ENCODE results near the gene EME2.

The EME2 gene

DNA sequence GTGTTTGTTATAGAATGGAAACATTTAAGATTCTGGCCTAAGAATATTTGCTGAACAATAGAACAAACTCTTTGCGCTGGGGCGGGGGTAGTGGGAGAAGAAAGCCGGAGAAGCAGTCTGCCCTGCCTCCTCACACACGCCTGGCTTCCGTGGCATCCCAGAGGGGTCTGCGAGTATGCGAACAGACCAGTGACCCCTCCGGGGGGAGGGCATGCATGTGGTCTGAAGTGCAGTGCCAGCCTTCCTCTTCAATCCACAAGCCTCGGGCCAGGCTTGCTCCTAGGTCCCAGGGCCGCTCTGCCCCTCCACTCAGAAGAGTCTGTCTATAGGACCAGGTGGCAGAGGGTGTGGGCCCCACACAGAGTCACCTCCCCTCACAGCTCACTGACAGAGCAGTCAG, 35.0 kb downstream of the EME2 start:
- no peak overlapping the region for H3K27ac ChIP-seq
- ChIA-PET CTCF (interaction anchor here (0.7 kb wide), 1 partner anchor 100 kb away, joined by 3 read pairs; no protein-coding TSS in a partner anchor), POLR2A (ENCODE audit: low non-redundant PET) (no interaction called here)
- no peak for DNase-seq (ENCODE audit: low spot score)
- no peak for TF ChIP-seq CTCF (conservative IDR thresholded peaks at IDR 0.05; ENCODE audit: low read depth)

DNA sequence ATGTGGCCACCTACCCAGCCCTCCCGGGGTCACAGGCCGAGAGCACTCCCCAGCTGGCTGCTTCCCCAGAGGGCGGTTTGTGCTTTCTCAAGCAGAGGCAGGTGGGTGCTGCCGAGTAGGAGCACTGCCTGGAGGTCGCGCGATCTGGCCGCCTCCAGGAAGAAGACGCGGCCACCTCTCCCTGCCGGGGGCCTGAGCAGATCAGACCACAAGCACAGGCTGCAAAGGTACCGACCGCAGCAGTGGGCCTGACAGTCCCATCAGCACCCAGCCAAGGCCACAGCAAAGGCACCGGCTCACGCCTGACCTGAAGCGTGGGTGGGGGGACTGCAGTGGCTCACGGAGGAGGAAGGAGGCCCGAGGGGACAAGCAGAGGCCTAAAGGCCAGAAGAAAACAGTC, 36.1 kb downstream of the EME2 start:
- no peak for TF ChIP-seq CTCF (conservative IDR thresholded peaks at IDR 0.05; ENCODE audit: low read depth)
- ChIA-PET CTCF (interaction anchor here (0.6 kb wide), 1 partner anchor 1133 kb away, joined by 3 read pairs; no protein-coding TSS in a partner anchor), POLR2A (ENCODE audit: low non-redundant PET) (no interaction called here)
- no peak for DNase-seq (ENCODE audit: low spot score)
- no peak overlapping the region for H3K27ac ChIP-seq

DNA sequence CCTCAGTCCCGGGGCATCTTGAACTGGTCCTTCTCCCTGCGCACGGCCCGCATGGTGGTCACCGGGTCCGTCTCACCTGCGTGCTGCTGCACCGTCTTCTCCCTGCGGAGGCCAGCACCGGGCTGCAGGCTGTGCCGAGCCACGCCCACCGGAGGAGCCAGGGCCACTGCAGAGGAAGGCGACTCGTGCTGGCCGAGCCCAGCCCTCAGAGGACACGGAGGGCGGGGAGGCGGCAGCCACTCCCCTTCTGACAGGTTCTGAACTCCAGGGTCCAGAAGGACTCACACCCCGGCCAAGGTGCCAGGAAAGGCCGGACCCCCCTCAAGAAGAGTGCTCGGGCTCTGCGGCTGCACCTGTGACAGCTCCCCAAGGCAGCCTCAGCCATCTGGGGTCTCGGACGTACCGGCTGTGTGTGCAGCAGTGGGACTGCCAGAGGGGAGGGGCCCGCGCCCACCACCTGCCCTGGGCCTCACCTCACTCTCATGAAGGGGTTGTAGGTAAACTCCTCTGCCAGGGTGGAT, 36.7 kb downstream of the EME2 start:
- TF ChIP-seq CTCF (conservative IDR thresholded peaks at IDR 0.05; ENCODE audit: low read depth): no peak
- ChIA-PET CTCF (no interaction called here), POLR2A (ENCODE audit: low non-redundant PET) (no interaction called here)
- H3K27ac ChIP-seq: no peak overlapping the region
- no peak for DNase-seq (ENCODE audit: low spot score)

DNA sequence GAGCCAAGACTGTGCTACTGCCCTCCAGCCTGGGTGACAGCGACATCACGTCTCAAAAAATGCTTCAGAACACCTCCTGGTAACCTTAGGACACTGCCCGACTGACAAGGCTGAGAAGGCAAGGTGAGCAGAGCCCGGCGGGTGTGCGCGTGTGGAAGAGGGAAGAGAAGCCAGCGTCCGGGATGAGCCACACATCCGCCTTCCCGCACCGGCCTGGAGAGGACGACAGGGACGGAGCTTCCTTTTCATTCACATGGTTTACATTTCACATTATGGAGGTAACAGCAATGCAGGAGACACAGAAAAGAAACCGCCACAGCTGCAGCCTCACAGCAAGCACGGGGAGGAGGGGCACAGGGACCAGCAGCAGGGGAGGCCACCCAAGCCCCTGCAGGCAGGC, 37.5 kb downstream of the EME2 start:
- CTCF ChIA-PET: interaction anchor here (0.7 kb wide), 1 partner anchor 113 kb away, joined by 3 read pairs; no protein-coding TSS in a partner anchor

DNA sequence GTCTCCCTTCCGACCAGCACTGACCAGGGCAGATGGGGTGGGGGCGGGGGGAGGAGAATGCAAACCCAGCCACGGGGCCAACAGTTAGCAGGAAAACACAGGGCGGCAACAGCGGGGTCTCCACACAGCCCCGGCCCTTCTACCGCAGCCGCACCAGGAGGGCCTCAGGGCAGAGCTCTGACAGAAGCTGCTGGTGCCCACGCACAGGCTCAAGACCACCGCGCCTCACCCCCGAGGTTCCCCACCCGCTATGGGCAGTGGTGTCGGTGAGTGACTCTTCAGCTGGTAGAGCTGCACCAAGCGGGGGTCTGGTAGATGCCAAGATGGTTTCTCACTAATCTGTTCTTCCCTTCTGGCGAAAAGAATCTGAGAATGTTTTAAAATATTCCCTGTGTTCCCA, 37.9 kb downstream of the EME2 start:
- ChIA-PET CTCF (interaction anchor here (0.7 kb wide), 1 partner anchor 113 kb away, joined by 3 read pairs; no protein-coding TSS in a partner anchor), POLR2A (ENCODE audit: low non-redundant PET) (no interaction called here)
- no peak for DNase-seq (ENCODE audit: low spot score)
- no peak for TF ChIP-seq CTCF (conservative IDR thresholded peaks at IDR 0.05; ENCODE audit: low read depth)
- H3K27ac ChIP-seq: no peak overlapping the region

More for the DNA sequence above, 37.5 kb downstream of the EME2 start:
- no peak overlapping the region for H3K27ac ChIP-seq
- DNase-seq (ENCODE audit: low spot score): no peak
- no peak for TF ChIP-seq CTCF (conservative IDR thresholded peaks at IDR 0.05; ENCODE audit: low read depth)
- POLR2A ChIA-PET (ENCODE audit: low non-redundant PET): no interaction called here

DNA sequence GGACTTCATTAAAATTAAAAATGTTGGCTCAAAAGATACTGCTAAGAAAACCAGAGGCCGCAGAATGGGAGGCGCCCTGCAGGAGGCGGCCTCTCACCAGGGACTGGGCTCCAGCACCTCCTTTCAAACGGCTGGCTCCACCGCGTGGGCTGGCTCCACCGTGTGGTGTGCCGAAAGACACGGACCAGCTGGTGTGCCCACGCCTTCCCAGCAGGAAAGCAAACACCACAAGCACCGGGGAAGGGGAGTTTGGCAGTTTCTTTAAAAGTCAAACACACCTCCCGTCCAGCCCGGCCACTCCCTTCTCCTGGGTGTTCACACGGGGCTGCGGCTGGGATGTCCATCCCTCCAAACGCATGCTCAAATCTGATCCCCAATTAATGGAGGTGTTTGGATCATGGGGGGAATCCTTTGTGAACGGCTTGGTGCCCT, 40.1 kb downstream of the EME2 start:
- ChIA-PET POLR2A (ENCODE audit: low non-redundant PET) (no interaction called here), CTCF (interaction anchor here (0.6 kb wide), 3 partner anchors 61 to 449 kb away, joined by 3 to 4 read pairs (median 4); no protein-coding TSS in a partner anchor)
- TF ChIP-seq CTCF (conservative IDR thresholded peaks at IDR 0.05; ENCODE audit: low read depth): peak; percentile 70
- peak; percentile 29 for DNase-seq (ENCODE audit: low spot score)
- peak overlapping the region; percentile 50 for H3K27ac ChIP-seq

Measured in RWPE1 (cell line).